IPS DF 6.9 (cell line): ENCODE measurements around the gene KRTAP10-10.
"Not testable (repeated sequence)": the region's sequence is repeated elsewhere in the genome, so short reads cannot be mapped to it uniquely, and the experiment has no call there.

Experiments used
- DNase-seq: peaks from one replicate; pipeline ENCODE4 v3.0.0-alpha.2; 2013; ENCODE audit warnings: low read depth, low spot score
- H3K27ac ChIP-seq: one replicate; pipeline ENCODE4 v1.5.1; 2013; ENCODE audit warnings: low read length, control low read depth
- H3K27me3 ChIP-seq: 2 replicates; pipeline ENCODE4 v1.6.1; 2013; ENCODE audit warnings: mild to moderate bottlenecking, low read length; ENCODE audit not compliant: control insufficient read depth, insufficient read depth
- H3K36me3 ChIP-seq: 2 replicates; pipeline ENCODE4 v1.6.1; 2013; ENCODE audit warnings: low read length; ENCODE audit not compliant: control insufficient read depth, insufficient read depth
- H3K4me1 ChIP-seq: 2 replicates; pipeline ENCODE4 v1.6.1; 2013; ENCODE audit warnings: low read length; ENCODE audit not compliant: control insufficient read depth, insufficient read depth
- H3K4me3 ChIP-seq: 2 replicates; pipeline ENCODE4 v1.5.1; 2013; ENCODE audit warnings: mild to moderate bottlenecking, low read length
- H3K9me3 ChIP-seq: 2 replicates; pipeline ENCODE4 v1.6.1; 2013; ENCODE audit warnings: low read length, inconsistent platforms; ENCODE audit not compliant: control insufficient read depth, insufficient read depth
- WGBS: extraction: QIAGEN DNeasy Blood & Tissue Kit; methylation state at CpG from one replicate; pipeline ENCODE4 v1.1.7; 2013; ENCODE audit warnings: mixed read lengths, missing lambda C conversion rate; ENCODE audit not compliant: insufficient read length, insufficient coverage; 5-methylcytosine and 5-hydroxymethylcytosine counted together

KRTAP10-10 gene

DNA sequence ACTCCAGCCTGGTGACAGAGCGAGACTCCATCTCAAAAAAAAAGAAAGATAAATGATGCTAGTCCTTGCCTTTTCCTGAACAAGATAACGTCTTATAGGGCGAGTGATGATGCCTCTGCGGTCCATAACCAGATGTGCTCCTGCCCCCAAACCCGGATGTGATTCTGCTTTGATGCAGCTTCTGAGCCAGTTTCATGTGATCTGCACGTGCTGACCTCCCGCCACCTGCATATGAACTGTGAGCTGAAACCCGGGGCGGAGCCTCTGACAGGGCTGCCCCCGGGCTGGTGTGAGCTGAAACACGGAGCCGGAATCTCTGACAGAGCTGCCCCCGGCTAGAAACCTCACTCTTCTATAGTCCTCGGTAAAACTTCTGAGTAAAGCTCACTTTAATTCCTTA, 16.0 kb downstream of the KRTAP10-10 start:
- no peaks in the 10 kb centered on the region for H3K9me3 ChIP-seq
- DNase-seq: no peak
- H3K4me1 ChIP-seq: no peaks in the 10 kb centered on the region; the same call in 1 of the 2 replicates
- no CpG with 5 or more reads among the region's 14 CpGs for WGBS
- no peaks in the 10 kb centered on the region for H3K36me3 ChIP-seq
- H3K27me3 ChIP-seq: no peaks in the 10 kb centered on the region
- H3K27ac ChIP-seq: no peak overlapping the region
- H3K4me3 ChIP-seq: no peak overlapping the region

DNA sequence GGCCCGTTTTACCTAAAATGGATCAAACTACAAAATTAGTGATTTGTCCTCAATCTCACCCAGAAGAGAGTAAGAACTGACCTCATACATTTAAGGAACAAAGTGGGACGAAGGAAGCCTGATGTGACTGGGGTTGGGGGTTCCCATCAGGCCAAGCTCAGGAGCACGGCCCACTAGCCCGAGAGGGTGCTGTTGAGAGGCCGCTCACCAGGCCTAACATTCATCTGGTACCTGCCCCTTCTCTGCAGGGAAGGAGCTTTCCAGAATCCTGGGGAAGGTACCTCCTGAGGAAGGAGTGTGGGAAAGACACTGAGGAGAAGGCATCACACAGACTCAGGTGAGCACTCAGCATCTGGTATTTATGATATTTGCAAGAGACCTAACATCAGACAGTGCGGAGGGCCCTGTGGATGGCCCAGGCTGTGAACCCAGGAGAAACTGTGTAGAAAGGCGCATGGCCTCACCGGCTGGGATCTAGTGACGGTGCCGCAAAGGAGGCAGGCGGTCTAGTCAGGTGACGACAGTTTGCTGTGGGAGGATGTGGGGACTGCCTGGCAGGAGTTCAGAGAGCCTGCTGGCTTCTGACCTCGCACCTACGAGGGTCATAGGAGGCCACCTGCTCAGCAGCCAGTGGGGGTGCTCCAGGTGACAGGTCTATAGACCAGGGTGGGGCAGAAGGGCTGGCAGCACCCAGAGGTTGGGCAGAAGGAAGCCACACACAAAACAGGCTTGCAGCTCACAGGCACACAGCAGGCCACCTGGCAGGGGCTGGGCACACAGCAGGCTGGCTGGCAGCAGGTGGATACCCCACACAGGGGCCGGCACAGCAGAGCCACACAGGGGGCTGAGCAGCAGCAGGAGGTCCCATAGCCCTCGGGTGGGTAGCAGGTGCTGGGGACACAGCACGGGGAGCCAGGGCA, 16.8 kb downstream of the KRTAP10-10 start:
- Histone ChIP-seq H3K4me3 (no peak overlapping the region), H3K4me1 (peaks cover 1% of the 10 kb centered on the region), H3K27me3 (no peaks in the 10 kb centered on the region), H3K9me3 (no peaks in the 10 kb centered on the region), H3K36me3 (no peaks in the 10 kb centered on the region), H3K27ac (no peak overlapping the region)
- WGBS: no CpG with 5 or more reads among the region's 17 CpGs
- DNase-seq: no peak

DNA sequence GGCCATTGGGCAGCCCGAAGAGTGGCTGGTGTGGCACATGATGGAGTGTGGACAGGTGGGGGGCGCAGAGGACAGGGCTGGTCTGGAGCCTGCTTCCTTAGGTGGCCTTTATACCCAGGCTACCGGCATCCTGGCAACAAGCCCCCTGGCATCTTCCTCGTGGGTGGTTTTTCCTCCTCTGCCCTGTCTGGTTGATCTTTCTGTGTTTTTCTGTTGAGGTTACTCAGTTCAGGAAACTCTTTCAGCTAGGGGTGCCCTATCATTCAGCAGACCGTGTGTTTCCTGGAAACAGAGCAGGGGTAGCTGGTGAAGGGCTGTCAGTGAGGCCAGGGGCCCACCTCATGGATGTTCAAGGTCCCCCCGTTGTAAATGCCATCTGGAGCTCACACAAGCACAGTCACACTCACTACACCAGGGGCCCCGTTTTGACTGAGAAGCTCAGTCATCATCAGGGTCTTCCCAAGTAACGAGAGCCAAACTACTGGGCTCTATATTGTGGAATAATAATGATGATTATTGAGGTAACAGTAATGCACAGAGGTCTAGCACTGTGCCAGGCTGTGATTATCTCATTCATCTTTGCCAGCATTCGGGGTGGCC, 17.5 kb downstream of the KRTAP10-10 start, which contains the start of gene KRTAP12-4:
Gene KRTAP12-4, minus strand, starts transcription at position 84 of the 600 bp plus-strand sequence. Its CDS starts 45 bp downstream, at position 39.
- H3K9me3 ChIP-seq: no peaks in the 10 kb centered on the region
- no peak for DNase-seq
- H3K27ac ChIP-seq: no peak within 1 kb of the TSS
- WGBS: no CpG with 5 or more reads among the region's 9 CpGs
- H3K27me3 ChIP-seq: no peaks in the 10 kb centered on the region
- no peaks in the 10 kb centered on the region for H3K36me3 ChIP-seq
- H3K4me1 ChIP-seq: peaks cover 3% of the 10 kb centered on the region
- no peak within 1 kb of the TSS for H3K4me3 ChIP-seq

DNA sequence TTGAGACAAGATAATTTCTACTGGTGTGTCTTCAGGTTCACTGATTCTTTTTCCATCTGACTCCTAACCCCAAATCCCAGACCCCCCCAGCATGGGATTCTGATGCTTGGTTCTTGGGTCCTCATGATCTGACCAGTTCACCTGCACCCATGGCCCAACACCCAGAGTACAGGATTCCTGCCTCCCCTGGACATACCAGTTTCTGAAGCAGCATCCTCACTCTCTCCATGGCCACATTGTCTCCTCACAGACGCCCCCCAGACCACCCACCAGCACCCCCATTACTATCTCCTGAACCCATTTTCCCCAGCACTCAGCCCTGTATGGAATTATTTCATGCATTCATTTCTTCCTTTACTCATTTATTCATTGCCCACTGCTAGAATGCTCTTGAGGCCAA, 19.7 kb downstream of the KRTAP10-10 start:
- DNase-seq: no peak
- no peaks in the 10 kb centered on the region for H3K36me3 ChIP-seq
- H3K27me3 ChIP-seq: no peaks in the 10 kb centered on the region
- peaks cover 3% of the 10 kb centered on the region for H3K4me1 ChIP-seq
- WGBS: no CpG with 5 or more reads among the region's 1 CpG
- H3K4me3 ChIP-seq: no peak overlapping the region
- H3K9me3 ChIP-seq: no peaks in the 10 kb centered on the region
- H3K27ac ChIP-seq: no peak overlapping the region

DNA sequence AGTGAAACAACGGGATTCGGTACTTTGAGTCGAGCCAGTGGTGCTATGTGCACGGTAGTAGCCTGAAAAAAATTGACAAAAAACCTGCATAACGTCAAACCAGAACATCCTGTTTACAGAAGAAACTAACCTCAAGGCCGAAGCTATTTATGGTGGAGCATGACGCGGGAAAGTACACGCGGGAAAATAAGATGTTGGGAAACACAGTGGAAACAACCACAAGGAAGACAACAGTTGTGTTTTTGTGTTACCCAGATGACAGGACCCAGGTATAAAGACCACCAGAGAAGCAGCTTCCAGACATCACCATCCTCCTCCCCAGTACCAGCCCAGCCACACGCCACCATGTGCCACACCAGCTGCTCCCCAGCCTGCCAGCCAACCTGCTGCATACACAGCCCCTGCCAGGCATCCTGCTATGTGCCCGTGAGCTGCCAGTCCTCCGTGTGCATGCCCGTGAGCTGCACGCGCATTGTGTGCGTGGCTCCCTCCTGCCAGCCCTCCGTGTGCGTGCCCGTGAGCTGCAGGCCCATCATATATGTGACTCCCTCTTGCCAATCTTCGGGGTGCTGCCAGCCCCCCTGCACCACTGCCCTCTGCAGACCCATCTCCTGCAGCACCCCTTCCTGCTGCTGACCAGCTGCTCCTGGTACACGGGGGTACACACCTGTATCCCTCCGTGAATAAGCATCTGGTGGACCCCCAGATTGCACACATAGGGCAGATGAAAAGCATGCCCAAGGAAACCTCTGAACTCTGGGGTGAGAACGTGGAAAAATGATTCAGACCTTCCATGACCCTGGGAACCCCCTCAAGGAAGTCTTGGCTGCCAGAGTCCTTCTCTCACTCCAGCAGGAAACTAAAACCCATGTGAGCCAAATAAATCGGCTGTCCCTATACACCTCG, 20.7 kb downstream of the KRTAP10-10 start, which contains the start of gene KRTAP12-3:
Gene KRTAP12-3, plus strand, starts transcription at position 298 of the 906 bp plus-strand sequence. Its CDS starts 48 bp downstream, at position 346.
- WGBS: no CpG with 5 or more reads among the region's 26 CpGs
- no peak within 1 kb of the TSS for H3K4me3 ChIP-seq
- no peaks in the 10 kb centered on the region for H3K9me3 ChIP-seq

DNA sequence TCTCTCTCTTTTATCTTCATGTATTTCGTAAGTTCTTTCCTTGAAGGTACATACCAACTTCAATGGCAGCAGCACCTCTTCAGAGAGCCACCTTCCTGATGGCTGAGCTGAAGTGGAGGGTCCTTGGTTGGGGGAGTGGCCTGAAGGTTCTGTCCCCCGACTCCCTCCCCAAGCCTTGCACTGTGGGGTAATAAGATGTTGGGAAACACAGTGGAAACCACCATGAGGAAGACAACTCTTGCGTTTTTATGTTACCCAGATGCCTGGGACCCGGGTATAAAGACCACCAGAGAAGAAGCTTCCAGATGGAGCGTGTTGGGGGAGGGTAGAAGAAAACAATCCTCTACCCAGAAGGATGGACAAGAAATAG, 21.4 kb downstream of the KRTAP10-10 start:
- Histone ChIP-seq H3K36me3 (no peaks in the 10 kb centered on the region), H3K4me1 (peaks cover 3% of the 10 kb centered on the region), H3K27me3 (no peaks in the 10 kb centered on the region), H3K4me3 (no peak overlapping the region), H3K9me3 (no peaks in the 10 kb centered on the region), H3K27ac (no peak overlapping the region)
- DNase-seq: no peak
- no CpG with 5 or more reads among the region's 5 CpGs for WGBS

More for the DNA sequence above, 20.7 kb downstream of the KRTAP10-10 start, which contains the start of gene KRTAP12-3:
- no peak within 1 kb of the TSS for H3K27ac ChIP-seq
- DNase-seq: no peak
- peaks cover 3% of the 10 kb centered on the region for H3K4me1 ChIP-seq
- H3K36me3 ChIP-seq: no peaks in the 10 kb centered on the region
- H3K27me3 ChIP-seq: no peaks in the 10 kb centered on the region

DNA sequence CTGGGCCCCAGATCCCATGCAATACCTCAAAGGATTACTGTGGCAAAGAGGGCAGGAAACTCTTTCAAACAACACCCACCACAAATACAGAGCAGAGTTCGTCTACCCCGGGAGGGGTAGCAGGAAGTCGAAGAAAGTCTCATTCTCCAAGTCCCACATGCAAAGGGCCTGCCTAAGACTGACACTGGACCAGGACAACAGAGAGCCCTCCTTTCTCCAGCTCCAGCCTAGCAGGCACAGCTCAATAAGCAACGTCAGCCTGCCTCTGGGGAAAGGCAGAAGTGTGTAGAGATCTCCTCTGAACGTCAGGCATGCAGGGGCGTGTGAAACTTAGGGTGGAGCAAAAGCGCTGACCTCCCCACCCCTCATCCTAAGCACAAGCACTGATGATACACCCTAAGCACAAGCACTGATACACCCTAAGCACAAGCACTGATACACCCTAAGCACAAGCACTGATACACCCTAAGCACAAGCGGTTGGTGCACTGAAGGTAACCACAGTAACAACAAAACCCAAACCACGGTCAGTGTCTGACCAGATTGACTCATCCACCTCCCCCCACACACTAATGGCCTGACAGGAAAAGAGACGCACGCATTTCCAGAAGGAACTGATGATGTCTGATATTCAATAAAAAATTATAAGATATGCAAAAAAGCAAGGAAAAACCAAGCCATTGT, 21.9 kb downstream of the KRTAP10-10 start:
- H3K27me3 ChIP-seq: no peaks in the 10 kb centered on the region
- no CpG with 5 or more reads among the region's 11 CpGs for WGBS
- H3K4me3 ChIP-seq: no peak overlapping the region
- peaks cover 3% of the 10 kb centered on the region for H3K4me1 ChIP-seq
- no peaks in the 10 kb centered on the region for H3K36me3 ChIP-seq
- no peak overlapping the region for H3K27ac ChIP-seq
- DNase-seq: no peak
- H3K9me3 ChIP-seq: no peaks in the 10 kb centered on the region

DNA sequence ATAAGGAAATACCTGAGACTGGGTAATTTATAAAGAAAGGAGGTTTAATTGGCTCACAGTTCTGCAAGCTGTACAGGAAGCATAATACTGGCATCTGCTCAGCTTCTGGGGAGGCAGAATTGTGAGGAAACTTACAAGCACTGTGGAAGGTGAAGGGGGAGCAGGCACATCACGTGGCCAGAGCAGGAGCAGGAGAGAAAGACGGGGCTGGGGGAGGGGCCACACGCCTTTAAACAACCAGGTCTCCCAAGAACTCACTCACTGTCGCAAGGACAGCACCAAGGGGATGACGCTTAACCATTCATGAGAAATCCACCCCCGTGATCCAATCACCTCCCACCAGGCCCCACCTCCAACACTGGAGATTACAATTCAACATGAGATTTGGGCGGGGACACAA, 24.4 kb downstream of the KRTAP10-10 start:
- not testable (repeated sequence) for H3K4me3 ChIP-seq, H3K27me3 ChIP-seq, H3K36me3 ChIP-seq, H3K9me3 ChIP-seq, H3K27ac ChIP-seq, H3K4me1 ChIP-seq
- no CpG with 5 or more reads among the region's 7 CpGs for whole genome bisulfite sequencing
- DNase-seq: peak; percentile 31

DNA sequence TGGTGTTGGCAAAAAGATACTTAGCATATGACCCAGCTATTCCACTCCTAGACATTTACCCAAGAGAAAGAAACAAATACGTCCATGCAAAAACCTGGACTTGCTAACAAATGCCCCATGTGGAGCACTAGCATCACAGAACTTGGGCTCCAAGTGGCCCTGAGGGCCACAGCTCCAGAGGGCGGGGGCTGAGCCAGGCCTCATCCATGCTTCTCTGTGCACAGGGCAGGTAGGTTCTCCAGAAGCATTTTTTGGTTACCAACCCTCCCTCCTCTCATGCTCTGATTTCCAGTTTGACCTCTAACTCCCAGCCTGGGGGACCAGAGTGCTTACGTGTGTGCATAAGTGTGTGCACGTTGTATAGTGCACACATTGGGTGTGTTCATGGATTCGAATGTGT, 27.5 kb downstream of the KRTAP10-10 start:
- Histone ChIP-seq H3K9me3 (no peaks in the 10 kb centered on the region), H3K4me1 (no peaks in the 10 kb centered on the region; the same call in 1 of the 2 replicates), H3K27ac (no peak overlapping the region), H3K36me3 (no peaks in the 10 kb centered on the region), H3K27me3 (no peaks in the 10 kb centered on the region), H3K4me3 (no peak overlapping the region)
- WGBS: no CpG with 5 or more reads among the region's 5 CpGs
- no peak for DNase-seq
